Measurements from ENCODE around the gene MYLK4. TPM values are rescaled to one million over a fixed set of nuclear protein-coding genes. Genes with fewer than 3 reads are reported as not detected.

MYLK4 gene
- total RNA-seq, 1 donor = 0.72 TPM

DNA sequence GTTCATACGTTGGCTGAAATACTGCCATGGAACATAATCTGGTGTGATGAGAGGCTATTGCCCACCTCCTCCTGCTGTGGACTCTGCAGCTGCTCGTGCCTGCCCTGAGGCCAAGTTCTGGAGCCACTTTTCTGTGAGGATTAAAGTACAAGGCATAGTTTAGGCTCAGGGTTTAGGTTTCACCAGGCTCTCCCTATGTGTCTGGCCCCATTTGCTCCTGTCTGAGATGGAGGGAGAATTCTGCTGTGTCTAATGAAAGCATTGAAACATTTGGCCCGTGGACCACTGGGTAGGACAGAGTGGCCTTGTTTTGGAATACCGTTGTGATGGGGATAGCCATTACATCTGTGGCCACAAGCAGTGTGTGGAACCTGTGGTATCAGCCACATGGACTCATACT is 20.4 kb upstream of the MYLK4 start:
- H3K4me3 ChIP-seq (ENCODE audit: low read depth, low read length) = no peak overlapping the region
- TF ChIP-seq, protein P1, sequence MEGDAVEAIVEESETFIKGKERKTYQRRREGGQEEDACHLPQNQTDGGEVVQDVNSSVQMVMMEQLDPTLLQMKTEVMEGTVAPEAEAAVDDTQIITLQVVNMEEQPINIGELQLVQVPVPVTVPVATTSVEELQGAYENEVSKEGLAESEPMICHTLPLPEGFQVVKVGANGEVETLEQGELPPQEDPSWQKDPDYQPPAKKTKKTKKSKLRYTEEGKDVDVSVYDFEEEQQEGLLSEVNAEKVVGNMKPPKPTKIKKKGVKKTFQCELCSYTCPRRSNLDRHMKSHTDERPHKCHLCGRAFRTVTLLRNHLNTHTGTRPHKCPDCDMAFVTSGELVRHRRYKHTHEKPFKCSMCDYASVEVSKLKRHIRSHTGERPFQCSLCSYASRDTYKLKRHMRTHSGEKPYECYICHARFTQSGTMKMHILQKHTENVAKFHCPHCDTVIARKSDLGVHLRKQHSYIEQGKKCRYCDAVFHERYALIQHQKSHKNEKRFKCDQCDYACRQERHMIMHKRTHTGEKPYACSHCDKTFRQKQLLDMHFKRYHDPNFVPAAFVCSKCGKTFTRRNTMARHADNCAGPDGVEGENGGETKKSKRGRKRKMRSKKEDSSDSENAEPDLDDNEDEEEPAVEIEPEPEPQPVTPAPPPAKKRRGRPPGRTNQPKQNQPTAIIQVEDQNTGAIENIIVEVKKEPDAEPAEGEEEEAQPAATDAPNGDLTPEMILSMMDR (IDR thresholded peaks at IDR 0.05; ENCODE audit: insufficient read depth, low read length) = no peak
- DNase-seq (ENCODE audit: low read depth) = no peak

DNA sequence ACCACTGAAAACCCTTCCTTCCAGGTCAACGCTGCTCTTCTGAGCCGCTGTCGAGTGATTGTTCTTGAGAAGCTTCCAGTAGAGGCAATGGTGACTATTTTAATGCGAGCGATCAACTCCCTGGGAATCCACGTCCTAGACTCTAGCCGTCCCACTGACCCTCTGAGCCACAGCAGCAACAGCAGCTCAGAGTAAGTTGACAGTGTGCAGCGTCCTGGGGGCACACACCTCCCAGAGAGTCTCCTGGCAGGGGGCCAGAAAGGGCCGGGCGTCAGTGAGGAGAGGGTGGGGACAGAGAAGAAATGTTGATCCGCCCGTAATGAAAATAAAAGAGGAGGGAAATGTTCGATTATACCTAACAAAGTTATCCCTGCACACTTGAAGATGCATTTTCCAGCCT is 19.4 kb upstream of the MYLK4 start:
- TF ChIP-seq, protein P1 (IDR thresholded peaks at IDR 0.05; ENCODE audit: insufficient read depth, low read length) = no peak
- H3K4me3 ChIP-seq (ENCODE audit: low read depth, low read length) = no peak overlapping the region

DNA sequence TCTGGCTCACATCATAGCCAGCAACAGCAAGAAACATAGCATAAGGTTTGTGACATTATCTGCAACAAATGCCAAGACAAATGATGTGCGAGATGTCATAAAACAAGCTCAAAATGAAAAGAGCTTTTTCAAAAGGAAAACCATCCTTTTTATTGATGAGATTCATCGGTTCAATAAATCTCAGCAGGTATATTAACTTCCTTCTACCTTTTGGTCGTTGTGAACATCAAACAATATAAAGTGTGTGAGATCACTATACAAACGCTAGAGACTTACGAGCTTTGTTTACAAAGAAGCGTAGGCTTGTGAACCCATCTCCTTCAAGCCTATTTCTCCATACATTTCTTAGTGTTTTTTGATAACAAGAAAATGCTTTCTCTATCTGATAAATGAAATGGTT is 18.0 kb upstream of the MYLK4 start:
- TF ChIP-seq, protein P1 (IDR thresholded peaks at IDR 0.05; ENCODE audit: insufficient read depth, low read length) = no peak
- no peak for DNase-seq (ENCODE audit: low read depth)
- H3K4me3 ChIP-seq (ENCODE audit: low read depth, low read length) = peak overlapping the region; percentile 95

More for the DNA sequence above, 19.4 kb upstream of the MYLK4 start:
- no peak for DNase-seq (ENCODE audit: low read depth)

DNA sequence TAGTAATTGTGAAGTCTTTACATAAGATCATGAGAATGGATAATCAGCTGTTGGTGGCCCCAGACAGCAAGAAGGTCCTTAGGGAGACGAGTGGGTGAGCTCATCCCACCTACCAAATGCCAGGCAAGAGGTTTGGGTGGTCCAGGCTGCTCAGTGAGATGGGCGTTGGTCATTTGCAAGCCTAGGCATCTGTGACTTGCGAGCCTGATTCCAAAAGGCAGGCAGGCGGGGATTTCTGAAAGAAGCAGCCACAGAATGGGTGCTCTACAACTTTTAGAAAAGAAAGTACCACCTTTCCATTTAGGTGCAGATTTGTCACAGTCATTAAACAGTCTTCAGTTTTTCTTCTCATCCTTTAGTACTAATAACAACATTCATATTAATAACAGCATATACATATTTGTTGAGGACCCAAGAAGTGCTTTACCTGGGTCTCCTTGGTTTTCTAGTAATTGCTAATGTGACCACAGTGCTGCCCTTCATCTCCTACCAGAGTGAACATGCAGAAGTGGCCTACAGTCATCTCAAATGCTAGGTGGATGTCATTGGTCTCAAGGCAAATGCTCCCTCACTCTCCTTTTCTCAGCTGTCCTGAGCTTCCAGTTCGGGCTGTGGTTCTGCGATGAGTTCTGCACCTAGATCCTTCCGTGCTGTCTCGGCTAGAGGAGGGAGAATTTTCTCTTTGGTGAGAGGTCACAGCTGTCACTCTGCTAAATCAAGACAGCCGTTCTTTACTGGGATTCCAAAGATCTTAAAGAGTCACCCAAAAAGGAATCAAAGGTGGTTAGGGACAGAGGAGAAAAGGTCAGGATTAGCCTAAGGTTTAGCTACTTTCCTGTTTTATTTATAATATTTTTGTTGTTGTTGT is 17.2 kb upstream of the MYLK4 start:
- TF ChIP-seq, protein P1 (IDR thresholded peaks at IDR 0.05; ENCODE audit: insufficient read depth, low read length) = no peak
- peak overlapping the region; percentile 95 for H3K4me3 ChIP-seq (ENCODE audit: low read depth, low read length)
- peak; percentile 12 for DNase-seq (ENCODE audit: low read depth)

DNA sequence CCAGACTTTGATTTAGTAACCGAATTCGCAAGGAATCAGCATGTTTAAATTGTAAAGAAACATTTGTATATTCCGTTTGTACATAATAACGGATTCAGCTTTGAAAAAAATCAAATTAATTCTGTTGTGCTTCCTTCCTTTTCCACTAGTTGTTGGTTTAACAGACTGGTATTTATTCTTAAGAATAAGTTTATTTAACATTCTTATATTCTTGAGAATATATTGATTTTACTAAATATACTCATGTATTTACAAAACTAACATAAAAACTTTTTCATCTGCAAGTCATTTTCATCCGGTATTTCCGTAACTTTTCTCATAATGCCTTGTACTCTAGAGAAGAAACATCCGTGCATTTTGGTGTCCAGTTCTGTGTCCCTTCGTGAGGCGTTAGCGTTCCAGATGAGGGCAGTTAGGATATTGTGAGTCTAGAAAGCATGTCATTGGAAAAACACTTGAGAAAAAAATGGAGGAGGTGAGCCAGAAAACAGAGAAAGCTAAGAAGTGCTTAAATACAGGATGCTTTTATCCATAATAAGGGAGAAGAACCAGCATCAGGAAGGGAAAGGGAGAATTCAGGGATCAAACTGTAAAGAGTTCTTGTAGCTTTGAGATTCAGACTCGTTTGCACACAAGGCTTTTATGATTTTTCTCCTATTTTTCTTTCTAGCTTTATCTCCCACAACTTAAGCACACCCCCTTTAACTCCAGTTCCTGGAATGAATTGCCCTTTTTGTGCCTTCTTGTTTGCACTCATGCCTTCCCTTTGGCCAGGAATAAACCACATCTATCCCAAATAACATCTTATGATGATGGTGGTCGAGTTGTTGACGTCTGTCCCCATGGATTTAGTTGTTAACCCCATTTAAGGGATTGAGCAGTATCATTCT is 16.3 kb upstream of the MYLK4 start:
- peak; percentile 42 for DNase-seq (ENCODE audit: low read depth)

More for the DNA sequence above, 16.3 kb upstream of the MYLK4 start:
- peak overlapping the region; percentile 95 for H3K4me3 ChIP-seq (ENCODE audit: low read depth, low read length)
- TF ChIP-seq, protein P1 (IDR thresholded peaks at IDR 0.05; ENCODE audit: insufficient read depth, low read length) = no peak

Data from fibroblast of the aortic adventitia (primary cell).